Panc1 (cell line): ENCODE measurements around the gene PJA1.

ENCODE experiments used
- POLR2AphosphoS5 ChIP-seq: IDR thresholded peaks from 2 replicates; pipeline ENCODE4 v1.6.1; 2012; ENCODE audit warnings: mild to moderate bottlenecking, low read depth, low read length, moderate library complexity
- REST ChIP-seq, 2 experiments: IDR thresholded peaks; 2 replicates each; pipeline ENCODE4 v1.6.1; 2011 to 2012; ENCODE audit warnings: low read depth in 2 of 2, control low read depth in 1 of 2, low read length in 1 of 2, mild to moderate bottlenecking in 1 of 2, moderate library complexity in 1 of 2; ENCODE audit not compliant: insufficient read depth in 1 of 2
- SIN3A ChIP-seq: IDR thresholded peaks from 2 replicates; pipeline ENCODE4 v1.6.1; 2012; ENCODE audit warnings: low read depth, mild to moderate bottlenecking, low read length, moderate library complexity, borderline replicate concordance; ENCODE audit not compliant: insufficient read depth
- TF ChIP-seq, protein P1 (sequence below): fragments of 450-650 bp; IDR thresholded peaks from 2 replicates; pipeline ENCODE4 v1.5.1; 2017; ENCODE audit warnings: mild to moderate bottlenecking

DNA sequence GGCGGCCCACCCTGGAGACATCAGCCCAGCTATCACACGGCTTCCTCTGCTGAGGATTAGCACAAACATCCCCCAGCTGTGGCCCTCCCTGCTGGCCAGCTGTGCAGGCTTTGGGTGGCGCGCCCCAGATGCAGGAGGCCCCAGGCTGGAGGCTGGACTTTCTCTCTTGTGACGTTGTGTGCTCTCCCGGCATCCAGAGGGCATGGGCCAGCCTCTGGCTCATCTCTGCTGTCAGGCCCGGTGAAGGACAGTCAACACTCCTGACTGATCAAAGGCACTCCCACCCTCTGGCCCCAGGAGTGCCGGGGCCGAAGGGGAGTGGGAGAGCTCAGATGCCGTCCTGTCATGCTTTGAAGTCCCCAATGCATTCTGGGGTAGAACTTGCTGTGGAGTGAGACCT lies 29.9 kb upstream of the PJA1 start:
- TF ChIP-seq, protein P1, sequence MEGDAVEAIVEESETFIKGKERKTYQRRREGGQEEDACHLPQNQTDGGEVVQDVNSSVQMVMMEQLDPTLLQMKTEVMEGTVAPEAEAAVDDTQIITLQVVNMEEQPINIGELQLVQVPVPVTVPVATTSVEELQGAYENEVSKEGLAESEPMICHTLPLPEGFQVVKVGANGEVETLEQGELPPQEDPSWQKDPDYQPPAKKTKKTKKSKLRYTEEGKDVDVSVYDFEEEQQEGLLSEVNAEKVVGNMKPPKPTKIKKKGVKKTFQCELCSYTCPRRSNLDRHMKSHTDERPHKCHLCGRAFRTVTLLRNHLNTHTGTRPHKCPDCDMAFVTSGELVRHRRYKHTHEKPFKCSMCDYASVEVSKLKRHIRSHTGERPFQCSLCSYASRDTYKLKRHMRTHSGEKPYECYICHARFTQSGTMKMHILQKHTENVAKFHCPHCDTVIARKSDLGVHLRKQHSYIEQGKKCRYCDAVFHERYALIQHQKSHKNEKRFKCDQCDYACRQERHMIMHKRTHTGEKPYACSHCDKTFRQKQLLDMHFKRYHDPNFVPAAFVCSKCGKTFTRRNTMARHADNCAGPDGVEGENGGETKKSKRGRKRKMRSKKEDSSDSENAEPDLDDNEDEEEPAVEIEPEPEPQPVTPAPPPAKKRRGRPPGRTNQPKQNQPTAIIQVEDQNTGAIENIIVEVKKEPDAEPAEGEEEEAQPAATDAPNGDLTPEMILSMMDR = no peak
- TF ChIP-seq POLR2AphosphoS5 (no peak), SIN3A (no peak), REST (IDR thresholded peaks at IDR 0.05; ENCODE audit: insufficient read depth in 1 of 2, low read depth in 2 of 2, low read length in 1 of 2) (no peak)
